Aorta (tissue), 5 donors: ENCODE data around the gene ASB8. TPM values are rescaled to one million over a fixed set of nuclear protein-coding genes. Genes with fewer than 3 reads are reported as not detected.

Experiments
- ATAC-seq: fragments of 200-7000 bp; cut with Tn5 transposase; one replicate; pipeline ENCODE4 v1.9.1; 2022; ENCODE audit warnings: moderate library complexity; ENCODE audit not compliant: low FRiP score
- DNase-seq, 2 donors: peaks; one replicate each; pipeline ENCODE4 v3.0.0-alpha.2; 2020
- H3K27ac ChIP-seq, 2 donors: one replicate each; pipeline ENCODE4 v1.5.1; 2013; ENCODE audit warnings: low read length in 2 of 2, mild to moderate bottlenecking in 2 of 2, moderate library complexity in 2 of 2, control low read depth in 1 of 2, inconsistent platforms in 1 of 2, low read depth in 1 of 2
- H3K27me3 ChIP-seq, 2 donors: one replicate each; pipeline ENCODE4 v1.6.1; 2013; ENCODE audit warnings: control low read depth in 1 of 2, low read length in 1 of 2, mild to moderate bottlenecking in 1 of 2, moderate library complexity in 1 of 2; ENCODE audit not compliant: insufficient read depth in 2 of 2, control insufficient read depth in 1 of 2
- H3K36me3 ChIP-seq, 2 donors: one replicate each; pipeline ENCODE4 v1.6.1; 2013; ENCODE audit warnings: control low read depth in 1 of 2, low read length in 1 of 2, mild to moderate bottlenecking in 1 of 2; ENCODE audit not compliant: insufficient read depth in 2 of 2, control insufficient read depth in 1 of 2
- H3K4me1 ChIP-seq, 2 donors: one replicate each; pipeline ENCODE4 v1.6.1; 2013; ENCODE audit warnings: low read length in 2 of 2, control low read depth in 1 of 2, mild to moderate bottlenecking in 1 of 2, moderate library complexity in 1 of 2; ENCODE audit not compliant: insufficient read depth in 2 of 2, control insufficient read depth in 1 of 2
- H3K4me3 ChIP-seq, 2 donors: one replicate each; pipeline ENCODE4 v1.5.1; 2013; ENCODE audit warnings: low read length in 2 of 2, control low read depth in 1 of 2, mild to moderate bottlenecking in 1 of 2
- H3K9me3 ChIP-seq: one replicate; pipeline ENCODE4 v1.6.1; 2013; ENCODE audit warnings: mild to moderate bottlenecking, low read length; ENCODE audit not compliant: control insufficient read depth
- WGBS, 2 donors: extraction: QIAGEN DNeasy Blood & Tissue Kit; methylation state at CpG; one replicate each; pipeline ENCODE4 v1.1.7; 2013; 5-methylcytosine and 5-hydroxymethylcytosine counted together
- intact Hi-C, 2 donors: fragments of 100-400 bp; cut with DNase I; formaldehyde crosslinking; loops; one replicate each; pipeline versions ENCODE4 v1.14.2 to v1.15.0; 2022
- polyA plus RNA-seq, 2 donors: library from polyadenylated mRNA; stranded (reverse); fragments of 200-250 nt; gene quantifications; one replicate each; pipeline ENCODE4 v1.2.3, GENCODE V29; 2013
- total RNA-seq, 2 donors: library from RNA; stranded (reverse); fragmentation: NEBNext Ultra II Directional; extraction: Animal tissue kit (Norgen Biotek cat#: 25700); gene quantifications; one replicate each; pipeline ENCODE4 v1.2.1, GENCODE V29; 2021
- donor health status: healthy with polysubstance abuse.
- donor health status: Bipolar disorder and iron deficiency.
- donor health status: DM: no; HTN: no; CAD: no.
- donor health status: DM: no; HTN: no; CAD: no.
- donor health status: DM: yes; HTN: yes; CAD: no.

Gene ASB8
- total and polyA plus RNA-seq, 4 donors = 20.7 to 34.2 (median 29.2) TPM

GRCh38 chr12:48185181-48185919 lies 28.0 kb upstream of the ASB8 start:
- DNase-seq (no peak), ATAC-seq (no peak)
- 85 to 86% methylated on average over 10 of the region's 10 CpGs for WGBS, 2 donors
- Histone ChIP-seq H3K27me3 (no peaks in the 10 kb centered on the region), H3K4me1 (no peaks in the 10 kb centered on the region), H3K27ac (no peak overlapping the region), H3K4me3 (no peak overlapping the region), H3K36me3 (no peaks in the 10 kb centered on the region), H3K9me3 (no peaks in the 10 kb centered on the region)
- intact Hi-C loops = no loop called here

- Histone ChIP-seq H3K36me3 (no peaks in the 10 kb centered on the region), H3K27me3 (no peaks in the 10 kb centered on the region), H3K4me1 (no peaks in the 10 kb centered on the region), H3K27ac (no peak overlapping the region), H3K4me3 (no peak overlapping the region), H3K9me3 (no peaks in the 10 kb centered on the region)
- 9 to 11% methylated on average over 20 of the region's 20 CpGs for WGBS, 2 donors
- DNase-seq = no peak
- intact Hi-C loops = no loop called here
- ATAC-seq = no peak
Observed at GRCh38 chr12:48184549-48184922, 27.2 kb upstream of the ASB8 start.

- Histone ChIP-seq H3K27ac (no peak overlapping the region), H3K27me3 (no peaks in the 10 kb centered on the region), H3K36me3 (no peaks in the 10 kb centered on the region), H3K4me3 (peak overlapping the region; percentile 47 to 70), H3K9me3 (no peaks in the 10 kb centered on the region), H3K4me1 (no peaks in the 10 kb centered on the region)
- DNase-seq = no peak
- 2 to 3% methylated on average over 45 to 61 of the region's 61 CpGs for WGBS, 2 donors
- intact Hi-C loops = no loop called here
- peak; percentile 43 for ATAC-seq
Observed at GRCh38 chr12:48183876-48184548, 26.7 kb upstream of the ASB8 start.

- Histone ChIP-seq H3K36me3 (no peaks in the 10 kb centered on the region), H3K27ac (peak within 1 kb of the TSS in 1 of 2 donors; percentile 22), H3K27me3 (no peaks in the 10 kb centered on the region), H3K9me3 (no peaks in the 10 kb centered on the region), H3K4me3 (peak within 1 kb of the TSS; percentile 47 to 70), H3K4me1 (no peaks in the 10 kb centered on the region)
- peak; percentile 86 for ATAC-seq
- WGBS, 2 donors = 0% methylated on average over 47 to 61 of the region's 61 CpGs
- peak; percentile 82 to 87 for DNase-seq
- intact Hi-C loops = no loop called here
Observed at GRCh38 chr12:48183091-48183875, 26.0 kb upstream of the ASB8 start, which contains the start of gene CCDC184. TSS of gene CCDC184 (plus strand) at chr12:48183644. CDS start at chr12:48184123, 479 bp downstream.

GRCh38 chr12:48182631-48183030 lies 25.3 kb upstream of the ASB8 start:
- WGBS, 2 donors = 1% methylated on average over 7 of the region's 7 CpGs
- Histone ChIP-seq H3K36me3 (no peaks in the 10 kb centered on the region), H3K9me3 (no peaks in the 10 kb centered on the region), H3K27me3 (no peaks in the 10 kb centered on the region), H3K4me1 (no peaks in the 10 kb centered on the region), H3K27ac (no peak overlapping the region), H3K4me3 (peak overlapping the region; percentile 47 to 70)
- intact Hi-C loops = no loop called here
- ATAC-seq (no peak), DNase-seq (no peak)

GRCh38 chr12:48180857-48181495 lies 23.7 kb upstream of the ASB8 start:
- no peak for ATAC-seq

GRCh38 chr12:48180424-48180823 lies 23.1 kb upstream of the ASB8 start:
- no peak for DNase-seq
- WGBS, 2 donors = 78 to 85% methylated on average over 1 of the region's 1 CpG
- Histone ChIP-seq H3K4me3 (no peak overlapping the region), H3K4me1 (no peaks in the 10 kb centered on the region), H3K9me3 (no peaks in the 10 kb centered on the region), H3K27ac (no peak overlapping the region), H3K27me3 (no peaks in the 10 kb centered on the region), H3K36me3 (no peaks in the 10 kb centered on the region)
- intact Hi-C loops = no loop called here
- no peak for ATAC-seq

More at GRCh38 chr12:48180857-48181495, 23.7 kb upstream of the ASB8 start:
- no peaks in the 10 kb centered on the region for H3K27me3 ChIP-seq
- 89 to 94% methylated on average over 2 of the region's 2 CpGs for WGBS, 2 donors
- no peaks in the 10 kb centered on the region for H3K36me3 ChIP-seq
- H3K27ac ChIP-seq = no peak overlapping the region
- H3K4me3 ChIP-seq = no peak overlapping the region
- DNase-seq = no peak
- intact Hi-C loops = no loop called here
- H3K4me1 ChIP-seq = no peaks in the 10 kb centered on the region
- H3K9me3 ChIP-seq = no peaks in the 10 kb centered on the region

GRCh38 chr12:48179466-48179865 lies 22.2 kb upstream of the ASB8 start:
- intact Hi-C loops = no loop called here
- ATAC-seq = no peak
- H3K27me3 ChIP-seq = no peaks in the 10 kb centered on the region
- H3K9me3 ChIP-seq = no peaks in the 10 kb centered on the region
- DNase-seq = no peak
- H3K27ac ChIP-seq = no peak overlapping the region
- no peaks in the 10 kb centered on the region for H3K4me1 ChIP-seq
- H3K4me3 ChIP-seq = no peak overlapping the region
- 97 to 100% methylated on average over 1 of the region's 1 CpG for WGBS, 2 donors
- H3K36me3 ChIP-seq = no peaks in the 10 kb centered on the region
